ENCODE results near the gene IRF9.
A peak's percentile ranks its signal among the peaks of the same experiment; 100 is the strongest.

IRF9 gene

GRCh38 chr14:24147761-24148428 lies 13.2 kb upstream of the IRF9 start:
- DNase-seq (ENCODE audit: low read depth in 3 of 3): no peak

- DNase-seq (ENCODE audit: low read depth in 3 of 3): no peak
These were observed 11.6 kb upstream of the IRF9 start for GRCh38 chr14:24149302-24149969.

- DNase-seq (ENCODE audit: low read depth in 3 of 3): no peak
These were observed 11.0 kb upstream of the IRF9 start for GRCh38 chr14:24150061-24150460.

- no peak for DNase-seq (ENCODE audit: low read depth in 3 of 3)
These were observed 10.5 kb upstream of the IRF9 start for GRCh38 chr14:24150567-24150966.

GRCh38 chr14:24150993-24151392 lies 10.1 kb upstream of the IRF9 start:
- no peak for DNase-seq (ENCODE audit: low read depth in 3 of 3)

- DNase-seq (ENCODE audit: low read depth in 3 of 3): no peak
These were observed 9.5 kb upstream of the IRF9 start for GRCh38 chr14:24151404-24152080.

- no peak for DNase-seq (ENCODE audit: low read depth in 3 of 3)
These were observed 6.0 kb upstream of the IRF9 start for GRCh38 chr14:24155100-24155499.

GRCh38 chr14:24156840-24157239 lies 4.2 kb upstream of the IRF9 start:
- no peak for DNase-seq (ENCODE audit: low read depth in 3 of 3)

GRCh38 chr14:24157331-24157730 lies 3.7 kb upstream of the IRF9 start:
- no peak for DNase-seq (ENCODE audit: low read depth in 3 of 3)

- no peak for DNase-seq (ENCODE audit: low read depth in 3 of 3)
These were observed 1.1 kb upstream of the IRF9 start for GRCh38 chr14:24159777-24160498.

GRCh38 chr14:24160499-24160849 lies 591 bp upstream of the IRF9 start:
- DNase-seq (ENCODE audit: low read depth in 3 of 3): no peak

- no peak for DNase-seq (ENCODE audit: low read depth in 3 of 3)
These were observed 1.0 kb downstream of the IRF9 start for GRCh38 chr14:24162093-24162492.

GRCh38 chr14:24164518-24164991 lies 3.5 kb downstream of the IRF9 start:
- no peak for DNase-seq (ENCODE audit: low read depth in 3 of 3)

- no peak for DNase-seq (ENCODE audit: low read depth in 3 of 3)
These were observed 4.7 kb downstream of the IRF9 start for GRCh38 chr14:24165785-24166184.

GRCh38 chr14:24167469-24168114 lies 6.5 kb downstream of the IRF9 start:
- no peak for DNase-seq (ENCODE audit: low read depth in 3 of 3)

GRCh38 chr14:24171422-24172260 lies 10.6 kb downstream of the IRF9 start, which contains the start of gene REC8:
TSS of gene REC8 (plus strand) at chr14:24172080. CDS start at chr14:24172553, 473 bp downstream.
- DNase-seq (ENCODE audit: low read depth in 3 of 3): peak in 2 of 3 experiments; percentile 36 to 70

GRCh38 chr14:24172261-24172860 lies 11.3 kb downstream of the IRF9 start:
- DNase-seq (ENCODE audit: low read depth in 3 of 3): no peak

GRCh38 chr14:24172871-24173281 lies 11.8 kb downstream of the IRF9 start:
- no peak for DNase-seq (ENCODE audit: low read depth in 3 of 3)

- no peak for DNase-seq (ENCODE audit: low read depth in 3 of 3)
These were observed 15.5 kb downstream of the IRF9 start for GRCh38 chr14:24176599-24176998.

All from stimulated activated CD4-positive, alpha-beta T cell treated with anti-CD3 and anti-CD28 coated beads, TNF-alpha, amount 100 ng/mL, for 24 hours (primary cell).